ENCODE data around the gene IMPDH2. TPM values are rescaled to one million over a fixed set of nuclear protein-coding genes. Genes with fewer than 3 reads are reported as not detected.

Gene IMPDH2
- total and polyA plus RNA-seq, 2 of the 8 experiments (the other 6 are each of a cell fraction or from before 2014, with no cell fraction given): 374 to 409 TPM

- peak; percentile 84 for TF ChIP-seq ASH2L (IDR thresholded peaks at IDR 0.05; ENCODE audit: low read length)
- TF ChIP-seq GTF2F1 (IDR thresholded peaks at IDR 0.05; ENCODE audit: borderline replicate concordance, low read depth, low read length): peak; percentile 75; the same call in 1 of the 2 replicates
- TF ChIP-seq TEAD4 (IDR thresholded peaks at IDR 0.05; ENCODE audit: low read depth, low read length): no peak
- no peak for TF ChIP-seq SIX5 (IDR thresholded peaks at IDR 0.05; ENCODE audit: low read depth, low read length)
- TF ChIP-seq NRF1 (IDR thresholded peaks at IDR 0.05; ENCODE audit: low read depth, low read length): no peak
- TF ChIP-seq BACH1 (IDR thresholded peaks at IDR 0.05; ENCODE audit: low read length): no peak
- peak; percentile 14 for TF ChIP-seq NANOG (IDR thresholded peaks at IDR 0.05; ENCODE audit: insufficient read depth, low read depth, low read length, poor library complexity, severe bottlenecking)
- peak in 1 of 3 experiments; percentile 34; a peak in 2 of 4 replicates for TF ChIP-seq CTCF (IDR thresholded peaks at IDR 0.05; ENCODE audit: control extremely low read depth in 1 of 3, insufficient read depth in 1 of 3, low read depth in 1 of 3, low read length in 3 of 3)
- no peak for TF ChIP-seq TCF12 (IDR thresholded peaks at IDR 0.05; ENCODE audit: low read depth, low read length)
- peak; percentile 77 for TF ChIP-seq CREB1 (IDR thresholded peaks at IDR 0.05)
- peak; percentile 95 for TF ChIP-seq PHF8 (conservative IDR thresholded peaks at IDR 0.05; ENCODE audit: low read depth, low read length)
- TF ChIP-seq RFX5 (IDR thresholded peaks at IDR 0.05; ENCODE audit: borderline replicate concordance, low read depth, low read length): no peak; the same call in 1 of the 2 replicates
- peak; percentile 94 for TF ChIP-seq SP1 (IDR thresholded peaks at IDR 0.05; ENCODE audit: low read depth, low read length)
- no peak for TF ChIP-seq CBX8 (IDR thresholded peaks at IDR 0.05; ENCODE audit: borderline replicate concordance, low read depth, low read length)
- TF ChIP-seq JUN (IDR thresholded peaks at IDR 0.05; ENCODE audit: low read depth, low read length): no peak
- peak; percentile 93 for TF ChIP-seq ATF2 (IDR thresholded peaks at IDR 0.05; ENCODE audit: low read length)
Observed at GRCh38 chr3:49007068-49007770, 22.0 kb downstream of the IMPDH2 start, which contains the start of gene WDR6 (continued).

Measured in H1 (cell line).